HL-60 (cell line): Measurements from ENCODE around the gene MACF1.

Source experiments
- CTCF ChIP-seq: IDR thresholded peaks from one replicate; pipeline ENCODE4 v1.5.1; 2011; ENCODE audit warnings: low read length, control low read depth, inconsistent platforms; ENCODE audit not compliant: insufficient read depth
- POLR2AphosphoS5 ChIP-seq: IDR thresholded peaks from 2 replicates; pipeline ENCODE4 v1.6.1; 2012; ENCODE audit warnings: low read depth
- SPI1 ChIP-seq: IDR thresholded peaks from 2 replicates; pipeline ENCODE4 v1.6.1; 2012; ENCODE audit warnings: low read depth, mild to moderate bottlenecking, borderline replicate concordance
- TF ChIP-seq, protein P1 (sequence below): IDR thresholded peaks from 2 replicates; pipeline ENCODE4 v1.6.1; 2012; ENCODE audit warnings: low read depth; ENCODE audit not compliant: insufficient replicate concordance

DNA sequence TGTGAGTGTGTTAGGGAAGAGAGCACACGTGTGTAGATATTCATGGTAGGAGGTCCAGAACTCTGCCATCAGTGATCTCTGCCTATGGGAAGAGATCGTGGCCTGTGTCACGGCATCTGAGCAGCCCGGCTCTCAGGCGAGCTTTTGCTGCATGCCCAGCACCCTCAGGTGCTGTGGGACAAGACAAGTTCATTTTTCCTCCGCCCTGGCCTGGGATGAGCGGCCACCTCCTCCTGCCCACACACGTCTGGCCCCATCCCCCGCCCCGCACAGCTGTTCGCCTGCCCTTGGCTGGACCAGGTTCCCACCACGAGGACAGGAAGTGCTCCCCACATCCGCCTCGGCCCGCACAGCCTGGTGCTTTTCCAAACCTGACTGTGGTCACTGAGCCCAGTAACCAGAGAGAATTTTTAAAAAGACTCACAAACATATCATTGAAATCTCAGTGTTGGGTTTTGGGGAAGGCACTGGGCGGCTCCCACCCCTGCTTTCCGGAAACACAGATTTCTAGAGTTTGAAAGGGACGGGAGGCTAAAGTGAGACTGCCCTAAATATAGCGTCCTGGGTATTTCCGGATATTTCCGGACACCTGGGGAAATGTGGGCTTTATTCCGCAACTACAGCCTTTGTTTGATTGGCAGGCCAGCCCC is 305.0 kb downstream of the MACF1 start:
- TF ChIP-seq, protein P1, sequence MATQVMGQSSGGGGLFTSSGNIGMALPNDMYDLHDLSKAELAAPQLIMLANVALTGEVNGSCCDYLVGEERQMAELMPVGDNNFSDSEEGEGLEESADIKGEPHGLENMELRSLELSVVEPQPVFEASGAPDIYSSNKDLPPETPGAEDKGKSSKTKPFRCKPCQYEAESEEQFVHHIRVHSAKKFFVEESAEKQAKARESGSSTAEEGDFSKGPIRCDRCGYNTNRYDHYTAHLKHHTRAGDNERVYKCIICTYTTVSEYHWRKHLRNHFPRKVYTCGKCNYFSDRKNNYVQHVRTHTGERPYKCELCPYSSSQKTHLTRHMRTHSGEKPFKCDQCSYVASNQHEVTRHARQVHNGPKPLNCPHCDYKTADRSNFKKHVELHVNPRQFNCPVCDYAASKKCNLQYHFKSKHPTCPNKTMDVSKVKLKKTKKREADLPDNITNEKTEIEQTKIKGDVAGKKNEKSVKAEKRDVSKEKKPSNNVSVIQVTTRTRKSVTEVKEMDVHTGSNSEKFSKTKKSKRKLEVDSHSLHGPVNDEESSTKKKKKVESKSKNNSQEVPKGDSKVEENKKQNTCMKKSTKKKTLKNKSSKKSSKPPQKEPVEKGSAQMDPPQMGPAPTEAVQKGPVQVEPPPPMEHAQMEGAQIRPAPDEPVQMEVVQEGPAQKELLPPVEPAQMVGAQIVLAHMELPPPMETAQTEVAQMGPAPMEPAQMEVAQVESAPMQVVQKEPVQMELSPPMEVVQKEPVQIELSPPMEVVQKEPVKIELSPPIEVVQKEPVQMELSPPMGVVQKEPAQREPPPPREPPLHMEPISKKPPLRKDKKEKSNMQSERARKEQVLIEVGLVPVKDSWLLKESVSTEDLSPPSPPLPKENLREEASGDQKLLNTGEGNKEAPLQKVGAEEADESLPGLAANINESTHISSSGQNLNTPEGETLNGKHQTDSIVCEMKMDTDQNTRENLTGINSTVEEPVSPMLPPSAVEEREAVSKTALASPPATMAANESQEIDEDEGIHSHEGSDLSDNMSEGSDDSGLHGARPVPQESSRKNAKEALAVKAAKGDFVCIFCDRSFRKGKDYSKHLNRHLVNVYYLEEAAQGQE, result no peak
- TF ChIP-seq CTCF (no peak), SPI1 (no peak), POLR2AphosphoS5 (no peak)
